ENCODE measurements around the gene GNG12. TPM values are rescaled to one million over a fixed set of nuclear protein-coding genes. Genes with fewer than 3 reads are reported as not detected.

Gene GNG12
- total and polyA plus RNA-seq, 9 of the 15 experiments (the other 6 are each of a cell fraction or from before 2014, with no cell fraction given): 2.6 to 6.0 (median 4.1) TPM

- TF ChIP-seq RAD21 (CRISPR knock-in tag; conservative IDR thresholded peaks at IDR 0.05 in 1 of 2, IDR thresholded peaks at IDR 0.05 in 1 of 2) (no peak), ZNF224 (CRISPR knock-in tag; IDR thresholded peaks at IDR 0.05) (no peak), ZNF507 (tag; conservative IDR thresholded peaks at IDR 0.05) (no peak), U2AF2 (optimal IDR thresholded peaks at IDR 0.05; ENCODE audit: low read depth, low read length) (no peak)
These were observed 147.6 kb downstream of the GNG12 start (continued) for GRCh38 chr1:67685558-67686266.

- peak; percentile 94 for FAIRE-seq
- no peak for TF ChIP-seq ZNF395 (CRISPR knock-in tag; IDR thresholded peaks at IDR 0.05)
- no peak for TF ChIP-seq ZFP1 (CRISPR knock-in tag; IDR thresholded peaks at IDR 0.05)
- peak; percentile 32; the same call in 1 of the 2 replicates for TF ChIP-seq JUN (IDR thresholded peaks at IDR 0.05; ENCODE audit: borderline replicate concordance, low read depth, low read length)
- peak; percentile 78; the same call in 1 of the 2 replicates for TF ChIP-seq JUN (CRISPR knock-in tag; IDR thresholded peaks at IDR 0.05; ENCODE audit: borderline replicate concordance)
- no peak for TF ChIP-seq ZNF3 (CRISPR knock-in tag; IDR thresholded peaks at IDR 0.05)
- no peak for TF ChIP-seq LARP7 (IDR thresholded peaks at IDR 0.05)
- no peak for TF ChIP-seq ZNF217 (CRISPR knock-in tag; IDR thresholded peaks at IDR 0.05)
- no peak for TF ChIP-seq MIER1 (IDR thresholded peaks at IDR 0.05; ENCODE audit: low read depth)
- TF ChIP-seq BACH1 (tag; IDR thresholded peaks at IDR 0.05): no peak
- TF ChIP-seq FOXJ3 (CRISPR knock-in tag; IDR thresholded peaks at IDR 0.05): no peak
- TF ChIP-seq AFF4 (CRISPR knock-in tag; IDR thresholded peaks at IDR 0.05): peak; percentile 98
These were observed 148.2 kb downstream of the GNG12 start, which contains the start of gene GADD45A for GRCh38 chr1:67685067-67685557. TSS of gene GADD45A (plus strand) at chr1:67685201. CDS start at chr1:67685495, 294 bp downstream.

More at GRCh38 chr1:67685067-67685557, 148.2 kb downstream of the GNG12 start, which contains the start of gene GADD45A:
- ChIA-PET POLR2A (interaction anchor here (0.6 to 6.3 kb wide), 43 partner anchors 8 to 483 kb away, joined by 3 to 62 read pairs (median 4); partner anchors contain the start of gene SERBP1), CTCF (ENCODE audit: low intra/inter-chr PET ratio) (no interaction called here)
- Histone ChIP-seq H3K9me3 (replicated peaks; ENCODE audit: control insufficient read depth, insufficient read depth, low read depth, low read length) (no peaks in the 10 kb centered on the region), H3K36me3 (ENCODE audit: control insufficient read depth, insufficient read depth, low read length) (peaks cover 40% of the 10 kb centered on the region), H3K27me3 (ENCODE audit: control insufficient read depth in 2 of 2, insufficient read depth in 2 of 2, low read length in 2 of 2) (no peaks in the 10 kb centered on the region), H3K9me1 (ENCODE audit: control insufficient read depth, insufficient read depth, low read length) (no peaks in the 10 kb centered on the region), H2AFZ (ENCODE audit: low read depth, low read length) (peak within 1 kb of the TSS; percentile 82), H3K4me1 (replicated peaks in 1 of 2; ENCODE audit: control insufficient read depth in 2 of 2, insufficient read depth in 2 of 2, low read length in 2 of 2) (peaks cover 18 to 33% of the 10 kb centered on the region in 2 experiments; a peak in 4 of 5 replicates), H4K20me1 (replicated peaks; ENCODE audit: control insufficient read depth, insufficient read depth, low read length) (0 out of 2 replicates have a peak, but pooled peaks cover 3% of the 10 kb centered on the region), H3K4me2 (ENCODE audit: insufficient read depth, low read length) (peak within 1 kb of the TSS; percentile 86), H3K9ac (ENCODE audit: insufficient read depth in 1 of 2, low read depth in 2 of 2, low read length in 2 of 2) (peak within 1 kb of the TSS; percentile 92 to 98), H3K27ac (ENCODE audit: extremely low read depth, low read depth, low read length) (peak within 1 kb of the TSS; percentile 95), H3K79me2 (ENCODE audit: control insufficient read depth, insufficient read depth, low read length) (peaks cover 57% of the 10 kb centered on the region), H3K4me3 (peak within 1 kb of the TSS; percentile 93)
- DNase-seq (ENCODE audit: extremely low read depth in 1 of 4, low spot score in 3 of 4): peak; percentile 90 to 99 (median 93)
- BruUV-seq (replicated peaks): no TSS peak
- in situ Hi-C loops (cut with MboI): no loop called here
- intact Hi-C loops (cut with micrococcal nuclease): loop anchor here (1.0 to 10.0 kb wide), 4 partner anchors 38 to 753 kb away; partner anchors contain the start of gene SERBP1
- 1% methylated on average over 29 of the region's 39 CpGs for WGBS (ENCODE audit: insufficient coverage, low coverage, missing lambda C conversion rate)
- peak; percentile 80 for ATAC-seq

All from K562 (cell line).